HG02981 (cell line): ENCODE measurements around the gene MCF2L2.

Source experiments
- ATAC-seq: cut with Tn5 transposase; IDR thresholded peaks from one replicate; pipeline ENCODE4 v1.9.1; 2021; ENCODE audit warnings: mild to moderate bottlenecking, moderate library complexity; ENCODE audit not compliant: unreplicated experiment

Gene MCF2L2

DNA sequence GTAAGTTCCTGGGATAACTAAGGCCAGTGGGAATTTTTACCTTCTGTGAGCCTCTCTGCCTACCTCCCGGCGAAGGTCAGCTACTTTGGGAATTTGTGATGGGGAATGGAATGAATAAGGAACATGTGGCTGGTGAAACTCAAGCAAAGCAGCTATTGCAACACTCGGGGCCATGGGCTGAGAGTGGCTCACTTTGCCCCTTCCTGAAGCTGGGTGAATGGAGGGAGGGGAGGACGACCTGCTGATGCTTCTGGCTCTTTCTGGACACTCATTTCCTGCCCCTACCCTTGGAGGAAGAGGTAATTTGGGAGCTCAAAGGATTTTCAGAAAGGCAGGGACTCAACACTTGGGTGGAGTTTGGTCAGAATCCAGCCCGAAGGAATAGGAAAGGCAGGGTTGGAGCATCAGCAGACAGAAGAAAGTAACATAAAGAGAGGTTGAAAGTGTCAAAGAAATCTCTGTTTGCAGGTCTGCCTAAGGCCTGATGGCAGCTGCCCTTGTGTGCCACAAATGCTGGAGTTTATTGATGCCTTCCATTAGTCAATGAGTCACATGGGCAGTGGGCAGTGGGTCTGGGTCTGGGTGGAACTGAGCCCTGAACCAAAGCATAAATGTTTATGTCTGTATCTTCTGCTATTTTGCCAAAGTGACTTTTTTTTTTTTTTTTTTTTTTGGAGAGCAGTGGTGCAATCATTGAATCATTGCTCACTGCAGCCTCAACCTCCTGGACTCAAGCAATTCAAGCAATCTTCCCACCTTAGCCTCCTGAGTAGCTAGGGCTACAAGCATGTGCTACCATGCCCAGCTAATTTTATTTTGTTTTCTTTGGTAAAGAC lies 278.3 kb downstream of the MCF2L2 start:
- ATAC-seq, result no peak

DNA sequence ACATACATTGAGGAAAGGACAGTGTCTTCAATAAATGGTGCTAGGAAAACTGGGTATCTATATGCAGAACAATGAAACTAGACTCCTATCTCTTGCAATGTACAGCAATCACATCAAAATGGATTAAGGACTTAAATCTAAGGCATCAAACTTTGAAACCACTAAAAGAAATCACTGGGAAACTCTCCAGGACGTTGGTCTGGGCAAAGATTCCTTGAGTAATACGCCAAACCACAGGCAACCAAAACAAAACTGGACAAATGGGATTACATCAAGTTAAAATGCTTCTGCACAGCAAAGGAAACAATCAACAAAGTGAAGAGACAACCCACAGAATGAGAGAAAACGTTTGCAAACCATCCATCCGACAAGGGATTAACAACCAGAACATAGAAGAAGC lies 280.4 kb downstream of the MCF2L2 start:
- no peak for ATAC-seq

DNA sequence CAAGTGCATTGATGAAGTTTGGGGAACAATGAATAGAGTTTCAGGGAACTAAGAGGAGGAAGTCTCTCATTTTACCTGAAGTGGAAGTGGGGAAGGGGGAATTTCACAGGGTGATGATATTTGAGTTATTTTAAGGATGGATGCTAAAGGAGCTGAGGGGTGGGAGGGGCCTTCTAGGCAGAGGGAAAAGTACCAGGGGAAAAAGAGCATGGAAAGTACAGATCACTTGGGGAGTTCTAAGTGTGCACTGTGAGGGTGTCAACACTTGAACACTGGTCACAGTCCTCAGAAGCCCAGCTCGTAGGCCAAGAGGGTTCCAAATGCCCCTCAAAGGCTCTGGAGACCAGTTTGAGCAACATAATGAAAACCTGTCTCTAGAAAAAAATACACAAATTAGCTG lies 284.1 kb downstream of the MCF2L2 start:
- ATAC-seq, result no peak

DNA sequence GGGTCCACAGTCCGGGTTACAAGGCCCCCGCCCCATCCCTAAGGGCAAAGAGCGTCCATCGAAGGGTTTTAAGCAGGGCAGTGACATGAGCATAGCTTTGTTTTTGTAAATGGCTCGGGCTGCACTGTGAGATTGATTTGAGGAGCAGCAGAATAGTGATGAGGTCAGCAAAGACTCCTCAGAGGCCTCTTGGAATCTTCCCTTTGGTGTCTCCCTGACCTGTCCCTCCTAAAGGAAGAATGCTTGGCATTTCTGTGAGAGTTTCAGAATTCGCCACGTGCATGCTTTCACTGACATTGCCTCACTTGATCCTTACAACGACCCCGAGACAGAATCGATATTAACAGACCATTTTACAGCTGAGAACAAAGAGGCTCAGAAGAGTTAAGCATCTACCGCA lies 286.2 kb downstream of the MCF2L2 start:
- no peak for ATAC-seq

DNA sequence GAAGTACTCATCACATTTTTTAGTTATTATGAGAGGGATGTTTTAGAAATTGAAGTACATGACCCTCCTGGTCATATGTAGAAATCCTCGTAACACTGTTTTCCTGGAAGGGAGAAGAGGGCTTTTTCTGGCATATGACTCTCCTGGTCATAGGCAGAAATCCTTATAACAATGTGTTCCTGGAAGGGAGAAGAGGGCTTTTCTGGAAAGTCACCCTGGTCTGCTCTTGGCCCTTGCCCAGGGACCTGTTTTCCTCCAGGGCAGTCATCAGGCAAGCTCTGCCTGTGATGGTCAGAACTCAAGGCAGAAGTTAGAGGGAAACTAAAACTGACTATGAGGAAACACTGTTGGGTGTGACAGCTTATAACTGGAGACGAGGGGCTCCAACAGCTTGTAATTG lies 293.6 kb downstream of the MCF2L2 start:
- no peak for ATAC-seq

DNA sequence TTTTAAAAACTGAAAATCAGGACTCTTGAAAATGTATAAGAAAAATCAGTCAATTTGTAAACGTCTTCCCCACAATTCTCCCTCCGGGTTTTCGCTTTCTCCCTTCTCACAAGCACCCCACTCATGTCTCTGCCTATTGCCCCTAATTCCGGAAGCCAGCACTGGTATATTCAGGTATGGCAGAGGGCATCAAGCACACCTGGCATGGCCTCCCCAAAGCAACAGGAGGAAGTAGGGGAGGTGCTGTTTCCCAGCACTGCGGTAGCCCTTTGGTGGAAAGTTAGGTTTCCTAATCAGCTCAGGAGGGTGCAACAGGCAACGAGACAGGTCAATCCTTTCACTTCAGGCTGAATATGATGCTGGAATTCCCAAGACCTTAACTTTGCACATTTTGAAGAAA lies 296.0 kb downstream of the MCF2L2 start:
- no peak for ATAC-seq

DNA sequence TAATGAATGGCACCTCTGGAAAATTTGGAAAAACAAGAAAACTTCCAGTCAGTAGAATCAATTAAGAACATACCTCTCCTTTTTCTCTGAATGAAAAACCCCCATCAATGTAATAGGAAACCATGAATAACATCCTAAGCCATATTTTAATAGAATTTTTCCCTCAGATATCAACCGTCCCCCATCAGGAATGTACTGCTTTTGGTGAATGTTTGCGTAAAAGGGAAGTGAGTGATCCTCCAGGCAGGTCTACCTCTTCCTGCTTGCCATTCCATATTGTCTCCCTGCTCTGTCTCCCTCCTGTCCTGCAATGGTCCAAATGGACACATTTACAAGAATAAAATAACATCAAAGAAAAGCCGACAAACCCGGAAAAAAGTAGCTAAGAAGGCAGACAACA lies 296.7 kb downstream of the MCF2L2 start:
- no peak for ATAC-seq

DNA sequence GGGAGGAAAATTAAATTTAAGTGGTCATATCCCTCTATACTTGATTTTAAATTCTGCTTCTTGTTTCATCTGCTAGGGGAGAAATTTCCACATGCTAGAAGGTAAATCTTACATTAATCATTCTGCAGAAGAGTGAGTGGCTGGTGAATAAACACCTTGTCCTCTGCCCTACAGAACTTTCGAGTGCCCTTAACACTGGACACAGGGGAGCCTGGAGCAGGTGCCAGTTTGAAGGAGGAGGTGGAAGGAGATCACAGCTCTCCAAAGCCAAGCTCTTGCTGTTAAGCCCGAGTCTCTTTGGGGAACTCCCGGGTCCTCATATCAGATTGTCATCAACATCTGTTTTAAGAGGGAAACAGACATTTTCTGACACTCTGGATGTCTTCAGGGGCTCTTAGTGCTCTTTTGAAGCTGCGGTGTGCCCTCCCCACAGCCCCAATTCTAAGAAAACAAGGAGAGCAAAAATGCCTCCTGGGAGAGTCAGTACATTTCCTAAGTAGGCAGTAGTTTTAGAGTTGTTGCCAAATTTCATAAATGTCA lies 297.2 kb downstream of the MCF2L2 start:
- ATAC-seq, result no peak

DNA sequence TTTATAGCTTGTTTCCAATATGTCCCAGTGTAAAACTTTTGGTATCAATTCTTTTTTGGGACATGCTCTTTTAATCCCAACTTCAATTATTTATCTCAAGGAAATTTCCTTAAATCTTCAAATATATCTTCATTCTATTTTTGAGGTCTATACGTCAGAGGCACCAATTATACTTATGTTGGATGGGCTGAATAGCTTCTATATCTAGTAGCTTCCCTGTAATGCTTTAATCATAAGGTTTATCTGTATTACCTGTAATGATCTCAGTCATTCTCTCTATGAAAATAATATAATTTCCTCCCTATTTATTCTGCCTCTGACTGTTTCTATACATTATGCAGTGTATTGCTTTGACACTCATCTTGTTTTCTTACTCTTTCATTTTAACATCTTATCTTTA lies 299.2 kb downstream of the MCF2L2 start:
- ATAC-seq, result no peak

DNA sequence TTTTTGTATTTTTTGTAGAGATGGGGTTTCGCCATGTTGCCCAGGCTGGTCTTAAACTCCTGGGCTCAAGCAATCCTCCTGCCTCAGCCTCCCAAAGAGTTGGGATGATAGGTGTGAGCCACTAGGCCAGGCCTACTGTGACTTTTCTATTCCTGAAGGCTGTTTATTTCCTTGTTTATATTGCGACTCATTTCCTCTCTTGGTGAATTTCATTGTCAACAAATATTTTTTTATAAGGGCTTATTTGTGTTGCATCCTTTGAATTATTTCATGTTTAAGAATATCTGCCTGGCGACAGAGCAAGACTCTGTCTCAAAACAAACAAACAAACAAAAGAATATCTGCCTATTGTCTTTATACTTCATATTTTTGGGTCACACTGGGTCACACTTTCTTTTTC lies 299.7 kb downstream of the MCF2L2 start:
- ATAC-seq, result no peak
